ENCODE data around the gene TSKS. TPM values are rescaled to one million over a fixed set of nuclear protein-coding genes. Genes with fewer than 3 reads are reported as not detected.

Gene TSKS
- total RNA-seq, 2 donors from 2014 or later = not detected

GRCh38 chr19:49792829-49793560 lies 29.9 kb upstream of the TSKS start:
- TF ChIP-seq CTCF (IDR thresholded peaks at IDR 0.05) = no peak
- no peaks in the 10 kb centered on the region for H3K4me1 ChIP-seq
- no peak overlapping the region for H3K9ac ChIP-seq (ENCODE audit: low read depth in 2 of 2, low read length in 2 of 2)
- H3K4me3 ChIP-seq = no peak overlapping the region
- intact Hi-C loops (cut with DNase I) = no loop called here
- no peaks in the 10 kb centered on the region for H3K9me3 ChIP-seq
- DNase-seq = no peak
- peaks cover 13% of the 10 kb centered on the region for H3K36me3 ChIP-seq
- no peak overlapping the region for H3K27ac ChIP-seq
- H3K27me3 ChIP-seq = no peaks in the 10 kb centered on the region

GRCh38 chr19:49791776-49792445 lies 28.8 kb upstream of the TSKS start:
- H3K27me3 ChIP-seq = no peaks in the 10 kb centered on the region
- no peak overlapping the region for H3K4me3 ChIP-seq
- no peaks in the 10 kb centered on the region for H3K4me1 ChIP-seq
- TF ChIP-seq CTCF (IDR thresholded peaks at IDR 0.05) = no peak
- no peaks in the 10 kb centered on the region for H3K9me3 ChIP-seq
- H3K36me3 ChIP-seq = peaks cover 13% of the 10 kb centered on the region
- no peak overlapping the region for H3K27ac ChIP-seq
- no peak for DNase-seq
- H3K9ac ChIP-seq (ENCODE audit: low read depth in 2 of 2, low read length in 2 of 2) = no peak overlapping the region
- intact Hi-C loops (cut with DNase I) = no loop called here

GRCh38 chr19:49790866-49791265 lies 27.8 kb upstream of the TSKS start:
- DNase-seq = no peak
- intact Hi-C loops (cut with DNase I) = no loop called here
- no peaks in the 10 kb centered on the region for H3K4me1 ChIP-seq
- no peaks in the 10 kb centered on the region for H3K9me3 ChIP-seq
- H3K9ac ChIP-seq (ENCODE audit: low read depth in 2 of 2, low read length in 2 of 2) = no peak overlapping the region
- no peak overlapping the region for H3K4me3 ChIP-seq
- H3K36me3 ChIP-seq = peaks cover 7% of the 10 kb centered on the region
- TF ChIP-seq CTCF (IDR thresholded peaks at IDR 0.05) = no peak
- no peaks in the 10 kb centered on the region for H3K27me3 ChIP-seq
- H3K27ac ChIP-seq = no peak overlapping the region

GRCh38 chr19:49788857-49789256 lies 25.8 kb upstream of the TSKS start:
- TF ChIP-seq CTCF (IDR thresholded peaks at IDR 0.05) = no peak
- no peak overlapping the region for H3K9ac ChIP-seq (ENCODE audit: low read depth in 2 of 2, low read length in 2 of 2)
- no peak for DNase-seq
- no peak overlapping the region for H3K4me3 ChIP-seq
- intact Hi-C loops (cut with DNase I) = no loop called here
- peaks cover 3% of the 10 kb centered on the region for H3K36me3 ChIP-seq
- H3K27me3 ChIP-seq = no peaks in the 10 kb centered on the region
- H3K4me1 ChIP-seq = no peaks in the 10 kb centered on the region
- no peak overlapping the region for H3K27ac ChIP-seq
- H3K9me3 ChIP-seq = no peaks in the 10 kb centered on the region

- no peak overlapping the region for H3K9ac ChIP-seq (ENCODE audit: low read depth in 2 of 2, low read length in 2 of 2)
- no peaks in the 10 kb centered on the region for H3K9me3 ChIP-seq
- intact Hi-C loops (cut with DNase I) = no loop called here
- no peak for TF ChIP-seq CTCF (IDR thresholded peaks at IDR 0.05)
- no peak overlapping the region for H3K27ac ChIP-seq
- no peaks in the 10 kb centered on the region for H3K4me1 ChIP-seq
- no peak overlapping the region for H3K4me3 ChIP-seq
- no peaks in the 10 kb centered on the region for H3K36me3 ChIP-seq
- no peak for DNase-seq
- H3K27me3 ChIP-seq = no peaks in the 10 kb centered on the region
Measured at GRCh38 chr19:49787746-49788145, 24.6 kb upstream of the TSKS start.
